NCI-H1417 (cell line): ENCODE results near the gene INPP4A.

Experiments
- DNase-seq, 3 experiments: peaks; one replicate each; lab custom pipeline; 2025; lab: John Stamatoyannopoulos, UW

Gene INPP4A

GRCh38 chr2:98565286-98565860 is 120.7 kb downstream of the INPP4A start:
- DNase-seq = no peak

- DNase-seq = no peak
Observed at GRCh38 chr2:98565941-98566340, 121.3 kb downstream of the INPP4A start.

GRCh38 chr2:98568161-98568956 is 123.7 kb downstream of the INPP4A start:
- DNase-seq = no peak

- DNase-seq = peak in 2 of 3 experiments; percentile 12 to 21
Observed at GRCh38 chr2:98569197-98569793, 124.6 kb downstream of the INPP4A start.

- DNase-seq = no peak
Observed at GRCh38 chr2:98569915-98570314, 125.3 kb downstream of the INPP4A start.

GRCh38 chr2:98570356-98570755 is 125.7 kb downstream of the INPP4A start:
- no peak for DNase-seq

GRCh38 chr2:98571121-98571701 is 126.6 kb downstream of the INPP4A start:
- DNase-seq = no peak

- no peak for DNase-seq
Observed at GRCh38 chr2:98571796-98572195, 127.1 kb downstream of the INPP4A start.

DNA sequence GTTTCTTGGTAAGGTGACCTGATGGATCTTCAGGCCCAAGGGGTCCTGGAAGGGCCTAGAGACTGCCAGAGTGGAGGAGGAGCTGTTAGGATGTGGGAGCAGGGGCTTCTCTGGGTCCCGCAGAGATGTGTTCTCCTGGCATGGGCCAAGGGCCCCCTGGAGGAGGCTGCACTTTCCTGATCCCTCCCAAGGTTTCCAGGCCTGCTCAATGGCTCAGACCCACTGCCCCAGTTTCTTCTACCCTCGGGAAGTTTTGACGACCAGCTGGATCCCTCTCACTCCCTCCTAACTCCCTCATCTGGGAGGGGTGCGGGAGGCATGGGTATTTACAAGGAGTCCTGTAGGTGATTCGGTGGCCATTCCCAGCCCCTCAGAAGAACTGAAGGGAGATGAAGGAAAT is 127.6 kb downstream of the INPP4A start:
- no peak for DNase-seq

- no peak for DNase-seq
Observed at GRCh38 chr2:98572676-98573075, 128.0 kb downstream of the INPP4A start.

DNA sequence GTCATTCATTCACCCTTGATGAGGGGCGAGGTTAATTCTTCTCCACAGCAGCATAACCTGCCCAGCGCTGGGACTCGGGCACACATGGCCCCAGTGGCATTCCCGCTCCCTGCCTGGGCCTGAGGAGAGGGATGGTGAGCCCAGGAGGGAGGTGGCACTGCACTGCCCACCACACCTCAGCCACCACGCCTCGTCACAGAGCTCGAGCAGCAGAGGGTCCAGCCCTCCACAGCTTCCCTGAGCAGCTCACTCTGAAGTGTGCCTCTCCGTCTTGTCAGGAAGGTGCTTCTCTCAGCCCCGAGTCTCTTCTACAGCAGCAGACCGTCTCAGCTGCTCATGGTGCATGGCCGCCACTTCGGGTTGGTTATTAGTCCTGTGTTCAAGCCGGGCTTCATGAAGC is 128.8 kb downstream of the INPP4A start:
- DNase-seq = no peak

GRCh38 chr2:98576666-98577312 is 132.1 kb downstream of the INPP4A start:
- DNase-seq = no peak

DNA sequence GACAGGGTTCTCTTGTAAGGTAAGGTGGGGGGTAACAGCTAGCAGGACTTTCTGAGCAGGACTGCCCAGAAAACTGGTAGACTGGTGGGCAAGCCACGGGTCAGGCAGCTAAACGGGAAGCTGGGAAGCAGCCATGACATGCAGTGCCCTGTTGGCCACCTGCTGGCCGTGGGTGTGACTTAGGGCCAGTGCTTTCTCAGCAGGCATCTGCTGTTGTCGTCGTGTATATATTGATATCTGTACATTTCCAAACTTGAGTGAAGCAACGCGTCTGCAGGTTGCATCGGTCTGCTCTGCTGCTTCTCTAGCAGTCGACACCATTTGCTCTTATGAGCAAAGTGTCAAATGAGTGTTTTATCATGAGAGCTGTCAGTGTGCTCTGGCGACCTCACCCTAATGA is 132.7 kb downstream of the INPP4A start:
- no peak for DNase-seq

GRCh38 chr2:98578231-98578630 is 133.6 kb downstream of the INPP4A start:
- DNase-seq = no peak

GRCh38 chr2:98579926-98580325 is 135.3 kb downstream of the INPP4A start:
- no peak for DNase-seq

GRCh38 chr2:98580656-98581284 is 136.1 kb downstream of the INPP4A start:
- no peak for DNase-seq

DNA sequence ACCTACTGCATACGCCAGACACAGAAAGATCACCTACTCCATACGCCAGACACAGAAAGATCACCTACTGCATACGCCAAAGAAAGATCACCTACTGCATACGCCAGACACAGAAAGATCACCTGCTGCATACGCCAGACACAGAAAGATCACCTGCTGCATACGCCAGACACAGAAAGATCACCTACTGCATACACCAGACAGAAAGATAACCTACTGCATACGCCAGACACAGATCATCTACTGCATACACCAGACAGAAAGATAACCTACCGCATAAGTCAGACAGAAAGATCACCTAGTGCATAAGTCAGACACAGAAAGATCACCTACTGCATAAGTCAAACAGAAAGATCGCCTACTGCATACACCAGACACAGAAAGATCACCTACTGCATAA is 137.9 kb downstream of the INPP4A start:
- DNase-seq = no peak

GRCh38 chr2:98583276-98583675 is 138.6 kb downstream of the INPP4A start:
- DNase-seq = no peak

DNA sequence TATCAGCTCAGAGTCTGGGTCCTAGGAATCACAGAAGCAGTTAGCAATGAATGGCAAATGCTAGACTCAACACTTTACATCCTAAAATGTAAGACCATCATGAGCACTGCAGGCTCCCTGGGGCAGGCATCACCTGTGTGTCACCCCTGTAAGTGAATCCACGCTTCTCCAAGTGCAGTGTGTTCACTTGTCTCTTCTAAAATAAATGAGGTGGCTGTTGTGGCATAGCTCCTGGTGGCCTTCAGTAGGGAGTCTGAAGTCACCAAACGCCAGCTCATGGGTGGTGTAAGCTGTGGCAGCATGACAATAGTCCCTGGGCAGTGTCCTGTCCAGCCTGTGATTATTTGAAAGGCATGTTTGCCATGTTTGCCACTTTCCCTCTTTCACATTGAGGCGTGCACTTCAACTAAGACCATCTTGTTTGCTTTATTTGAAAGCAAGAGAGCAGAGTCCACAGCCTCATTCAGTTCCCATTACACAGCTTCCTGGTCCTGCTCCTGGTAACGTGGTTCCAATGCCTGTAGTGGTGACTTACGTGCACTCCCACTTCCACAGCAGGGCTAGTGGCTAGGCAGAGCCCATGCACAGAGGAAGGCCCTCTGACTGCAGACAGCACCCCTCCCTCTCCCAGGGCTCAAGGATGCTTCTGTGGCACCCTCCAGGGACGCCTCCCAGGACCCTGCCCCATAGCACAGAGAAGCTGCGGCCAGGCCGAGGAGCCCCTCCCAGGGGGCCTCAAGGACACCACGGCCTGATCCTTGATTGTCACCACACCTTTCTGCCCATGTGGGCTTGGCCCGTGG is 139.4 kb downstream of the INPP4A start:
- DNase-seq = no peak

- DNase-seq = no peak
Observed at GRCh38 chr2:98585386-98585785, 140.7 kb downstream of the INPP4A start.

- no peak for DNase-seq
Observed at GRCh38 chr2:98586551-98587140, 142.0 kb downstream of the INPP4A start.
